ENCODE results near the gene XKRX.
A peak's percentile ranks its signal among the peaks of the same experiment; 100 is the strongest.

XKRX gene

GRCh38 chrX:100928660-100929613 is at the start of gene XKRX:
Gene XKRX (minus strand): TSS chrX:100928917. CDS start chrX:100928304, 613 bp downstream.
- TF ChIP-seq JUND (IDR thresholded peaks at IDR 0.05; ENCODE audit: low read depth): no peak
- DNase-seq (ENCODE audit: low read depth in 1 of 2, low spot score in 1 of 2): peak in 1 of 2 experiments; percentile 54
- in situ Hi-C loops (cut with HindIII; ENCODE audit: low pct_unique_long_range_greater_than_20kb, low sequenced_read_pairs): no loop called here

GRCh38 chrX:100976211-100976610 is 47.5 kb upstream of the XKRX start:
- no peak for DNase-seq (ENCODE audit: low read depth in 1 of 2, low spot score in 1 of 2)
- in situ Hi-C loops (cut with HindIII; ENCODE audit: low pct_unique_long_range_greater_than_20kb, low sequenced_read_pairs): no loop called here
- TF ChIP-seq JUND (IDR thresholded peaks at IDR 0.05; ENCODE audit: low read depth): no peak

GRCh38 chrX:100975212-100975611 is 46.5 kb upstream of the XKRX start:
- no peak for TF ChIP-seq JUND (IDR thresholded peaks at IDR 0.05; ENCODE audit: low read depth)
- DNase-seq (ENCODE audit: low read depth in 1 of 2, low spot score in 1 of 2): no peak
- in situ Hi-C loops (cut with HindIII; ENCODE audit: low pct_unique_long_range_greater_than_20kb, low sequenced_read_pairs): no loop called here

GRCh38 chrX:100973411-100973810 is 44.7 kb upstream of the XKRX start:
- in situ Hi-C loops (cut with HindIII; ENCODE audit: low pct_unique_long_range_greater_than_20kb, low sequenced_read_pairs): no loop called here
- TF ChIP-seq JUND (IDR thresholded peaks at IDR 0.05; ENCODE audit: low read depth): no peak

GRCh38 chrX:100969936-100970335 is 41.2 kb upstream of the XKRX start:
- no peak for DNase-seq (ENCODE audit: low read depth in 1 of 2, low spot score in 1 of 2)
- in situ Hi-C loops (cut with HindIII; ENCODE audit: low pct_unique_long_range_greater_than_20kb, low sequenced_read_pairs): no loop called here
- TF ChIP-seq JUND (IDR thresholded peaks at IDR 0.05; ENCODE audit: low read depth): no peak

More at GRCh38 chrX:100973411-100973810, 44.7 kb upstream of the XKRX start:
- DNase-seq (ENCODE audit: low read depth in 1 of 2, low spot score in 1 of 2): no peak

- no peak for DNase-seq (ENCODE audit: low read depth in 1 of 2, low spot score in 1 of 2)
- TF ChIP-seq JUND (IDR thresholded peaks at IDR 0.05; ENCODE audit: low read depth): no peak
- in situ Hi-C loops (cut with HindIII; ENCODE audit: low pct_unique_long_range_greater_than_20kb, low sequenced_read_pairs): no loop called here
Observed at GRCh38 chrX:100969408-100969807, 40.7 kb upstream of the XKRX start, which contains the start of gene ARL13A. Gene ARL13A (plus strand): TSS chrX:100969708. CDS start chrX:100973690, 3,982 bp downstream.

GRCh38 chrX:100964362-100964761 is 35.6 kb upstream of the XKRX start:
- DNase-seq (ENCODE audit: low read depth in 1 of 2, low spot score in 1 of 2): no peak
- in situ Hi-C loops (cut with HindIII; ENCODE audit: low pct_unique_long_range_greater_than_20kb, low sequenced_read_pairs): no loop called here
- TF ChIP-seq JUND (IDR thresholded peaks at IDR 0.05; ENCODE audit: low read depth): no peak

GRCh38 chrX:100962811-100963210 is 34.1 kb upstream of the XKRX start:
- TF ChIP-seq JUND (IDR thresholded peaks at IDR 0.05; ENCODE audit: low read depth): no peak
- in situ Hi-C loops (cut with HindIII; ENCODE audit: low pct_unique_long_range_greater_than_20kb, low sequenced_read_pairs): no loop called here
- no peak for DNase-seq (ENCODE audit: low read depth in 1 of 2, low spot score in 1 of 2)

GRCh38 chrX:100948557-100948956 is 19.8 kb upstream of the XKRX start:
- no peak for TF ChIP-seq JUND (IDR thresholded peaks at IDR 0.05; ENCODE audit: low read depth)
- in situ Hi-C loops (cut with HindIII; ENCODE audit: low pct_unique_long_range_greater_than_20kb, low sequenced_read_pairs): no loop called here
- no peak for DNase-seq (ENCODE audit: low read depth in 1 of 2, low spot score in 1 of 2)

GRCh38 chrX:100946299-100946927 is 17.7 kb upstream of the XKRX start:
- in situ Hi-C loops (cut with HindIII; ENCODE audit: low pct_unique_long_range_greater_than_20kb, low sequenced_read_pairs): no loop called here
- peak in 1 of 2 experiments; percentile 41 for DNase-seq (ENCODE audit: low read depth in 1 of 2, low spot score in 1 of 2)
- TF ChIP-seq JUND (IDR thresholded peaks at IDR 0.05; ENCODE audit: low read depth): no peak

GRCh38 chrX:100944601-100945000 is 15.9 kb upstream of the XKRX start:
- TF ChIP-seq JUND (IDR thresholded peaks at IDR 0.05; ENCODE audit: low read depth): no peak
- in situ Hi-C loops (cut with HindIII; ENCODE audit: low pct_unique_long_range_greater_than_20kb, low sequenced_read_pairs): no loop called here
- no peak for DNase-seq (ENCODE audit: low read depth in 1 of 2, low spot score in 1 of 2)

GRCh38 chrX:100939333-100939732 is 10.6 kb upstream of the XKRX start:
- in situ Hi-C loops (cut with HindIII; ENCODE audit: low pct_unique_long_range_greater_than_20kb, low sequenced_read_pairs): no loop called here
- DNase-seq (ENCODE audit: low read depth in 1 of 2, low spot score in 1 of 2): no peak
- no peak for TF ChIP-seq JUND (IDR thresholded peaks at IDR 0.05; ENCODE audit: low read depth)

- in situ Hi-C loops (cut with HindIII; ENCODE audit: low pct_unique_long_range_greater_than_20kb, low sequenced_read_pairs): no loop called here
- TF ChIP-seq JUND (IDR thresholded peaks at IDR 0.05; ENCODE audit: low read depth): no peak
- no peak for DNase-seq (ENCODE audit: low read depth in 1 of 2, low spot score in 1 of 2)
Observed at GRCh38 chrX:100935767-100936166, 7.0 kb upstream of the XKRX start.
